Measurements from ENCODE around the gene GJC2.

The GJC2 gene

GRCh38 chr1:228145463-228146416 is 4.0 kb upstream of the GJC2 start:
- no peak for DNase-seq (ENCODE audit: low read depth, low spot score)

- DNase-seq (ENCODE audit: low read depth, low spot score) = no peak
These were observed 3.1 kb upstream of the GJC2 start for GRCh38 chr1:228146417-228147150.

- DNase-seq (ENCODE audit: low read depth, low spot score) = no peak
These were observed 2.5 kb upstream of the GJC2 start for GRCh38 chr1:228147151-228147693.

GRCh38 chr1:228147768-228148167 is 2.0 kb upstream of the GJC2 start:
- no peak for DNase-seq (ENCODE audit: low read depth, low spot score)

GRCh38 chr1:228148196-228148861 is 1.4 kb upstream of the GJC2 start:
- DNase-seq (ENCODE audit: low read depth, low spot score) = no peak

- DNase-seq (ENCODE audit: low read depth, low spot score) = no peak
These were observed 760 bp upstream of the GJC2 start for GRCh38 chr1:228148935-228149405.

GRCh38 chr1:228150120-228150460 is 360 bp downstream of the GJC2 start:
- no peak for DNase-seq (ENCODE audit: low read depth, low spot score)

GRCh38 chr1:228150461-228151179 is 890 bp downstream of the GJC2 start:
- no peak for DNase-seq (ENCODE audit: low read depth, low spot score)

- DNase-seq (ENCODE audit: low read depth, low spot score) = no peak
These were observed 1.6 kb downstream of the GJC2 start for GRCh38 chr1:228151180-228151925.

GRCh38 chr1:228152097-228152917 is 2.6 kb downstream of the GJC2 start:
- no peak for DNase-seq (ENCODE audit: low read depth, low spot score)

- DNase-seq (ENCODE audit: low read depth, low spot score) = no peak
These were observed 3.2 kb downstream of the GJC2 start for GRCh38 chr1:228152918-228153258.

GRCh38 chr1:228154021-228154669 is 4.4 kb downstream of the GJC2 start:
- DNase-seq (ENCODE audit: low read depth, low spot score) = no peak

GRCh38 chr1:228154670-228155571 is 5.2 kb downstream of the GJC2 start:
- DNase-seq (ENCODE audit: low read depth, low spot score) = no peak

GRCh38 chr1:228155596-228156514 is 6.1 kb downstream of the GJC2 start:
- DNase-seq (ENCODE audit: low read depth, low spot score) = no peak

- no peak for DNase-seq (ENCODE audit: low read depth, low spot score)
These were observed 6.8 kb downstream of the GJC2 start for GRCh38 chr1:228156515-228156881.

GRCh38 chr1:228156941-228157728 is 7.4 kb downstream of the GJC2 start:
- no peak for DNase-seq (ENCODE audit: low read depth, low spot score)

All from activated CD4-positive, CD25-positive, alpha-beta regulatory T cell treated with anti-CD3 and anti-CD28 coated beads, Interleukin-2, amount 50 U/mL, for 16 hours (primary cell).